Measurements from ENCODE around the gene NTF4. TPM values are rescaled to one million over a fixed set of nuclear protein-coding genes. Genes with fewer than 3 reads are reported as not detected.

Gene NTF4
- total and polyA plus RNA-seq, 8 donors: 0.63 to 6.2 (median 0.97) TPM

- Histone ChIP-seq H3K9me3 (no peaks in the 10 kb centered on the region), H3K27me3 (peaks cover 32 to 99% of the 10 kb centered on the region in 2 donors), H3K4me3 (no peak overlapping the region), H3K4me1 (peaks cover 0 to 10% of the 10 kb centered on the region in 2 donors), H3K27ac (no peak overlapping the region), H3K36me3 (no peaks in the 10 kb centered on the region)
- TF ChIP-seq, protein P1, sequence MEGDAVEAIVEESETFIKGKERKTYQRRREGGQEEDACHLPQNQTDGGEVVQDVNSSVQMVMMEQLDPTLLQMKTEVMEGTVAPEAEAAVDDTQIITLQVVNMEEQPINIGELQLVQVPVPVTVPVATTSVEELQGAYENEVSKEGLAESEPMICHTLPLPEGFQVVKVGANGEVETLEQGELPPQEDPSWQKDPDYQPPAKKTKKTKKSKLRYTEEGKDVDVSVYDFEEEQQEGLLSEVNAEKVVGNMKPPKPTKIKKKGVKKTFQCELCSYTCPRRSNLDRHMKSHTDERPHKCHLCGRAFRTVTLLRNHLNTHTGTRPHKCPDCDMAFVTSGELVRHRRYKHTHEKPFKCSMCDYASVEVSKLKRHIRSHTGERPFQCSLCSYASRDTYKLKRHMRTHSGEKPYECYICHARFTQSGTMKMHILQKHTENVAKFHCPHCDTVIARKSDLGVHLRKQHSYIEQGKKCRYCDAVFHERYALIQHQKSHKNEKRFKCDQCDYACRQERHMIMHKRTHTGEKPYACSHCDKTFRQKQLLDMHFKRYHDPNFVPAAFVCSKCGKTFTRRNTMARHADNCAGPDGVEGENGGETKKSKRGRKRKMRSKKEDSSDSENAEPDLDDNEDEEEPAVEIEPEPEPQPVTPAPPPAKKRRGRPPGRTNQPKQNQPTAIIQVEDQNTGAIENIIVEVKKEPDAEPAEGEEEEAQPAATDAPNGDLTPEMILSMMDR (IDR thresholded peaks at IDR 0.05): no peak
- DNase-seq (no peak), ATAC-seq (no peak)
- intact Hi-C loops (cut with DNase I): no loop called here
Observed at GRCh38 chr19:49069026-49069425, 4.4 kb upstream of the NTF4 start.

DNA sequence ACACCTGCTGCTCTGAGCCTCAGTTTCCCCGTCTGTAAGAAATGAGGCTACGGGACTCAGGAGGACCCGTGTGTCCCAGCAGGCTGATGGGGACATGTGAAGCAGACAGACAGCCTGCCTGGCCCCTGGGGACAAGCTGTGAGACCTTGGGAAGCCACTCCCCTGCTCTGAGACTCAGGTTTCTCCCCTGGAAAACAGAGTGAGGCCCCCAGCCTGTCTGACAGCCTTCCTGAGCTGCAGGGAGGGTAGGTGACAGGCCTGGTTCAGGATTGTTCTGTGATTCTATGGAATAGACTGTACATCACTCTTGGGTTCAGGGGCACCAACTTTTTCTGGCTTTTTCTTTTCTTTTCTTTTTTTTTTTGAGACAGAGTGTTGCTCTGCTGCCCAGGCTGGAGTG, 2.9 kb upstream of the NTF4 start:
- no peak overlapping the region for H3K4me3 ChIP-seq
- no peaks in the 10 kb centered on the region for H3K9me3 ChIP-seq
- no peak overlapping the region for H3K27ac ChIP-seq
- peaks cover 17 to 99% of the 10 kb centered on the region in 2 donors for H3K27me3 ChIP-seq
- intact Hi-C loops (cut with DNase I): no loop called here
- ATAC-seq (no peak), DNase-seq (no peak)
- TF ChIP-seq, protein P1 (IDR thresholded peaks at IDR 0.05): no peak
- H3K36me3 ChIP-seq: no peaks in the 10 kb centered on the region
- H3K4me1 ChIP-seq: peaks cover 0 to 6% of the 10 kb centered on the region in 2 donors

DNA sequence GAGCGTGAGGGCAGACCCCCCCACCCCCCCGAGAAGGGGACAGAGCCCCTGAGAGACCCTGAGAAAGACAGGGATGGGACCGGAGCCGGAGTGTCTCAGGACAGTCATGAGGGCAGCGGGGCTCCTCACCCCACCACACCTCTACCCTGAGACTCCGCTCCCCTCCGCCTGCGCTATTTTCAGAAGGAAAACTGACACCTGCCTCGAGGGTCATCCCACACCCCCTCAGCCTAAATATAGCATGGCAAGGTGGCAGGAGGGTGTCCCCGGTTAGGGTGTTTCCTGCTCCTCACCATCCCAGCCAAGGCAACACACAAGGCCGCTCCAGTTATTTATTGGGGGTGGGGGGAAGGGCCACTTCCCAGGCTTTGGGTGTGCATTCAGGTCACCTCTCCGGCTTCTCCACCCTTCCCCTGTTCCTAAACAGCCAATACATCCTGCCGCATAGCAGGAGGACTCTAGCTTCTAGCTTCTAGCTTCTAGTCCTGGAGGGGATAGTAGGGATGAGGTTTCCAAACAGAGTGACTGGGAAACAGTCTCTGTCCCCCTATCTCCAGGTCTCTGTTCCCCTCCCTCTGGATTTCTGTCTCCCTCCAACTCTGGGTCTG, 1.4 kb upstream of the NTF4 start:
- TF ChIP-seq, protein P1 (IDR thresholded peaks at IDR 0.05): no peak
- DNase-seq: no peak
- peaks cover 5 to 99% of the 10 kb centered on the region in 2 donors for H3K27me3 ChIP-seq
- no peaks in the 10 kb centered on the region for H3K36me3 ChIP-seq
- no peak overlapping the region for H3K27ac ChIP-seq
- ATAC-seq: no peak
- no peaks in the 10 kb centered on the region for H3K4me1 ChIP-seq
- no peaks in the 10 kb centered on the region for H3K9me3 ChIP-seq
- intact Hi-C loops (cut with DNase I): no loop called here
- H3K4me3 ChIP-seq: no peak overlapping the region

DNA sequence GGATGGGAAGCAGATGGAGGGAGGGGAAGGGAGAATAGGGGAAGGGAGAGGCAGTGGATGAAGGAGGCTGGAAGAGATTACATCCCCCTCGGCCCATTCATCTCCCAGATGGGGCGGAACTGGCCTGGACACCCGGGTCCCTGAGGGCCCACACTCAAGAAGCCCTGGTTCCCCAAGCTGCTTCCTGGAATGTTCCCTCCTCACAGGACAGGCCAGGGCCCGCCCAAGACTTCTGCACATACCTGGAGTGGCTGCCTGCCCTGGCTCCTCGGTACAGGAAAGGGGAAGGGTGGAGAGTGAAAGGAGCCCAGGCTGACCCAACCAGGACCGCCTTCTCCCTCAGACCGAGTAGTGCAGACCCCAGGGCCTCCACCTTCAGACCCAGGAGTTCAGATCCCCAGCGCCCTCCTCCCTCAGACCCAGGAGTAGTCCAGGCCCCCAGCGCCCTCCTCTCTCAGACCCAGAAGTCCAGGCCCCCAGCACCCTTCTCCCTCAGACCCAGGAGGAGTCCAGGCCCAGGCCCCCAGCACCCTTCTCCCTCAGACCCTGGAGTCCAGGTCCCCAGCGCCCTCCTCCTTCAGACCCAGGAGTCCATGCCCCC, 489 bp downstream of the NTF4 start:
- Histone ChIP-seq H3K9me3 (no peaks in the 10 kb centered on the region), H3K27ac (no peak overlapping the region), H3K4me3 (peak overlapping the region; percentile 10 to 14), H3K36me3 (no peaks in the 10 kb centered on the region), H3K27me3 (peaks cover 5 to 100% of the 10 kb centered on the region in 2 donors), H3K4me1 (no peaks in the 10 kb centered on the region)
- DNase-seq (no peak), ATAC-seq (peak; percentile 88)
- intact Hi-C loops (cut with DNase I): no loop called here
- TF ChIP-seq, protein P1 (IDR thresholded peaks at IDR 0.05): no peak

DNA sequence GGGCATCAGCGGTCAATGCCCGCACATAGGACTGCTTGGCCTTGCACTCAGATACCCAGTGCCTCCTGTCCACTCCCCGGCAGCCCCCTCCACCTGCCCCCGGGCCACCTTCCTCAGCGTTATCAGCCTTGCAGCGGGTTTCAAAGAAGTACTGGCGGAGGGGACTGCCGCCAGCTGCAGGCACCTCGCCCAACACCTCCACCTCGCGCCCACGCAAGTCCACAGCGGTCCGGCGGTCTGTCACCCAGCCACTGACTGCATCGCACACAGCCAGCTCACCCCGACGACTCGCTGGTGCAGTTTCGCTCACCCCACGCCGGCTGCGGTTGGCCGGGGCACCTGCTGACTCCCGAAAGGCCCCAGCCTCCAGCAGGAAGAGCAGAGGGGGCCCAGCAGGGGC, 3.2 kb downstream of the NTF4 start:
- TF ChIP-seq, protein P1 (IDR thresholded peaks at IDR 0.05): no peak
- H3K36me3 ChIP-seq: no peaks in the 10 kb centered on the region
- DNase-seq: no peak
- H3K4me3 ChIP-seq: no peak overlapping the region
- intact Hi-C loops (cut with DNase I): no loop called here
- peaks cover 7 to 16% of the 10 kb centered on the region in 2 donors for H3K4me1 ChIP-seq
- no peak overlapping the region for H3K27ac ChIP-seq
- H3K9me3 ChIP-seq: no peaks in the 10 kb centered on the region
- peaks cover 5 to 100% of the 10 kb centered on the region in 2 donors for H3K27me3 ChIP-seq
- no peak for ATAC-seq
